Aorta (tissue), 5 donors: ENCODE data around the gene MXRA7. TPM values are rescaled to one million over a fixed set of nuclear protein-coding genes. Genes with fewer than 3 reads are reported as not detected.
"Not testable (repeated sequence)": the region's sequence is repeated elsewhere in the genome, so short reads cannot be mapped to it uniquely, and the experiment has no call there.

Source experiments
- ATAC-seq: fragments of 200-7000 bp; cut with Tn5 transposase; one replicate; pipeline ENCODE4 v1.9.1; 2022; ENCODE audit warnings: moderate library complexity; ENCODE audit not compliant: low FRiP score
- DNase-seq, 2 donors: peaks; one replicate each; pipeline ENCODE4 v3.0.0-alpha.2; 2020
- H3K27ac ChIP-seq, 2 donors: one replicate each; pipeline ENCODE4 v1.5.1; 2013; ENCODE audit warnings: low read length in 2 of 2, mild to moderate bottlenecking in 2 of 2, moderate library complexity in 2 of 2, control low read depth in 1 of 2, inconsistent platforms in 1 of 2, low read depth in 1 of 2
- H3K27me3 ChIP-seq, 2 donors: one replicate each; pipeline ENCODE4 v1.6.1; 2013; ENCODE audit warnings: control low read depth in 1 of 2, low read length in 1 of 2, mild to moderate bottlenecking in 1 of 2, moderate library complexity in 1 of 2; ENCODE audit not compliant: insufficient read depth in 2 of 2, control insufficient read depth in 1 of 2
- H3K36me3 ChIP-seq, 2 donors: one replicate each; pipeline ENCODE4 v1.6.1; 2013; ENCODE audit warnings: control low read depth in 1 of 2, low read length in 1 of 2, mild to moderate bottlenecking in 1 of 2; ENCODE audit not compliant: insufficient read depth in 2 of 2, control insufficient read depth in 1 of 2
- H3K4me1 ChIP-seq, 2 donors: one replicate each; pipeline ENCODE4 v1.6.1; 2013; ENCODE audit warnings: low read length in 2 of 2, control low read depth in 1 of 2, mild to moderate bottlenecking in 1 of 2, moderate library complexity in 1 of 2; ENCODE audit not compliant: insufficient read depth in 2 of 2, control insufficient read depth in 1 of 2
- H3K4me3 ChIP-seq, 2 donors: one replicate each; pipeline ENCODE4 v1.5.1; 2013; ENCODE audit warnings: low read length in 2 of 2, control low read depth in 1 of 2, mild to moderate bottlenecking in 1 of 2
- H3K9me3 ChIP-seq: one replicate; pipeline ENCODE4 v1.6.1; 2013; ENCODE audit warnings: mild to moderate bottlenecking, low read length; ENCODE audit not compliant: control insufficient read depth
- WGBS, 2 donors: extraction: QIAGEN DNeasy Blood & Tissue Kit; methylation state at CpG; one replicate each; pipeline ENCODE4 v1.1.7; 2013; 5-methylcytosine and 5-hydroxymethylcytosine counted together
- intact Hi-C, 2 donors: fragments of 100-400 bp; cut with DNase I; formaldehyde crosslinking; loops; one replicate each; pipeline versions ENCODE4 v1.14.2 to v1.15.0; 2022
- polyA plus RNA-seq, 2 donors: library from polyadenylated mRNA; stranded (reverse); fragments of 200-250 nt; gene quantifications; one replicate each; pipeline ENCODE4 v1.2.3, GENCODE V29; 2013
- total RNA-seq, 2 donors: library from RNA; stranded (reverse); fragmentation: NEBNext Ultra II Directional; extraction: Animal tissue kit (Norgen Biotek cat#: 25700); gene quantifications; one replicate each; pipeline ENCODE4 v1.2.1, GENCODE V29; 2021
- donor health status: healthy with polysubstance abuse.
- donor health status: Bipolar disorder and iron deficiency.
- donor health status: DM: no; HTN: no; CAD: no.
- donor health status: DM: no; HTN: no; CAD: no.
- donor health status: DM: yes; HTN: yes; CAD: no.

The MXRA7 gene
- total and polyA plus RNA-seq, 4 donors: 256 to 465 (median 310) TPM

DNA sequence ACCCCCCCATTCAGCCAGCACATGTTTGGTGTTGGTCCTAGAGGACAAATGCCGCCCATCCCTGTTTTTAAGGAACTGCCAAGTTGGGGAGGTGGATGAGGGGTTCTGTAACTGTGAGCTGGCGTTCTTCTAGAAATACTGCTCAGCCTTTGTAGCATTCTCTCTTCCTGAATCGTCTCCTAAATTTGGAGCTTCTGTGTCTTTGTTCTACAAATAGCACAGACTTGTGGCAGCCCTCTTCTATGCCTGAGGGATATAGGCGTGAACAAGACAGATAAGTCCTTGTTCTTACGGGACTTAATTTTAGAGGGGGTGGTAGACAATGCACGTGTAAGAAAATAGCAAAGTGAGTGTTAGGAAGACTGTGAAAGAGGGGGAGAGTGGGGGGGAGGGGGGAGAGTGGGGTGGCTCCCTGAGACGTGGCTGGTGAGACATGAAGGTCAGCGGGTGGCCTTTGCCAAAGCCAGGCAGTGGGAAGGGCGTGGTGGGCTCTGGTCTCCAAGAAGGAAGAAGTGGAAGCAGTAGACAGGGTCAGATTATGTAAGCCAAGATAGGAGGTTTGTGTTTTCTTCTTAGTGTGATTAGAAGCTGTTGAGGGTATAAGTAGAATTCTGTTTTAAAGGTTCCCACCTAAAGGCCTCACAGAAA lies 37.1 kb upstream of the MXRA7 start:
- H3K4me3 ChIP-seq: no peak overlapping the region
- DNase-seq (no peak), ATAC-seq (no peak)
- intact Hi-C loops: no loop called here
- no peaks in the 10 kb centered on the region for H3K27me3 ChIP-seq
- peaks cover 4 to 14% of the 10 kb centered on the region in 2 donors for H3K36me3 ChIP-seq
- H3K9me3 ChIP-seq: no peaks in the 10 kb centered on the region
- WGBS, 2 donors: 79 to 82% methylated on average over 9 of the region's 9 CpGs
- H3K4me1 ChIP-seq: no peaks in the 10 kb centered on the region
- H3K27ac ChIP-seq: no peak overlapping the region

DNA sequence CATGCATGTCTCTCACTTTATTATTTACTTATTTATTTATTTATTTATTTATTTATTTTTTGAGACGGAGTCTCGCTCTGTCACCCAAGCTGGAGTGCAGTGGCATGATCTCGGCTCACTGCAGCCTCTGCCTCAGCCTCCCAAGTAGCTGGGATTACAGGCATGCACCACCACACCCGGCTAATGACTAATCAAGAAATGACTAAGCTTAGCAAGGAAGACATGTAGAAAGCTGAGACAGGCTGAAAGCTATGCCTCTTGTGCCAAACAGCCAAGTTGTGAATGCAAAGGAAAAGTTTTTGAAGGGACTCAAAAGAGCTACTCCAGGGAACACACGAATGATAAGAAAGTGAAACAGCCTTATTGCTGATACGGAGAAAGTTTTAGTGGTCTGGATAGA lies 35.0 kb upstream of the MXRA7 start:
- H3K27ac ChIP-seq, H3K4me3 ChIP-seq, DNase-seq, intact Hi-C loops, H3K4me1 ChIP-seq, H3K36me3 ChIP-seq, H3K9me3 ChIP-seq, H3K27me3 ChIP-seq, ATAC-seq: not testable (repeated sequence)
- WGBS, 2 donors: 97% methylated on average over 6 of the region's 6 CpGs

- intact Hi-C loops: no loop called here
- ATAC-seq (no peak), DNase-seq (no peak)
- peaks cover 4 to 8% of the 10 kb centered on the region in 2 donors for H3K36me3 ChIP-seq
- H3K27ac ChIP-seq: no peak overlapping the region
- H3K27me3 ChIP-seq: no peaks in the 10 kb centered on the region
- H3K4me1 ChIP-seq: no peaks in the 10 kb centered on the region
- H3K4me3 ChIP-seq: no peak overlapping the region
- no peaks in the 10 kb centered on the region for H3K9me3 ChIP-seq
- 72 to 97% methylated on average over 2 of the region's 2 CpGs for WGBS, 2 donors
Observed at GRCh38 chr17:76744747-76745146, 34.0 kb upstream of the MXRA7 start.

- no peak overlapping the region for H3K27ac ChIP-seq
- DNase-seq: no peak
- H3K4me3 ChIP-seq: no peak overlapping the region
- H3K27me3 ChIP-seq: no peaks in the 10 kb centered on the region
- no peak for ATAC-seq
- peaks cover 4 to 8% of the 10 kb centered on the region in 2 donors for H3K36me3 ChIP-seq
- H3K9me3 ChIP-seq: no peaks in the 10 kb centered on the region
- no peaks in the 10 kb centered on the region for H3K4me1 ChIP-seq
- intact Hi-C loops: no loop called here
Observed at GRCh38 chr17:76742958-76743357, 32.2 kb upstream of the MXRA7 start.

DNA sequence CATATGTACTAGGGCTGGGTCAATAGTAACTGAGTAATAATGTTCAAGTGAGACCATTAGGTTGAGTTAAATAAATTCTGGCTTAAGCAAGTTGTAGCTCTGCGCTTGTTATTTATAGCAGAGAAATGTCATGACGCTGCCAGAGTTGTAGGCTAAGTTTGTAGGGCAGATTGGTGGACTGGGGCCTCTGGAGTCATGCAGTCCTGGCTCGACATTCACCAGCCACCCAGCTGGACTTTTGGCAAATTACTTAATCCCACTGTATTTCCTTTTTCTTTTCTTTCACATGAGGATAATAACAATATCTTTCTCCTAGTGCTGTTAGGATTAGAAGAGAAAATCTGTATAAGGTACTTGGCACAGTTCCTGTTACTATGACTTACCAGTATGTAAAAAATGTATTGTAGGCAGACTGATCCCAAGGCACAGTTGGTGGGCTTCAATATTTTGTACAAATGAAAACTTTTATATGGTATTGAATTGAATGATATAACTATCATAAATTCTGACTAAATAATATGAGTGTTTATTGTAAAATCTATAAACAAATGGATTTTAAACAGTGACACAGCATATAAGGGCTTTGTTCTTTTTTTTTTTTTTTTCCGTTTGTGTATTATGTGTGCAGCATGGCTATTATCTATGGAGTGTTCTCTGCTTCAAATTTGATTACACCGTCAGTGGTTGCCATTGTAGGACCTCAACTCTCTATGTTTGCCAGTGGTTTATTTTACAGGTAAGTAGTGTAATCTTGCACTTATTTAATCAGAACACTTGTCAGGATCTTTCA lies 29.8 kb upstream of the MXRA7 start:
- peaks cover 0 to 2% of the 10 kb centered on the region in 2 donors for H3K27me3 ChIP-seq
- ATAC-seq (no peak), DNase-seq (no peak)
- no peaks in the 10 kb centered on the region for H3K9me3 ChIP-seq
- H3K27ac ChIP-seq: no peak overlapping the region
- H3K36me3 ChIP-seq: peaks cover 4 to 8% of the 10 kb centered on the region in 2 donors
- intact Hi-C loops: no loop called here
- 23% methylated on average over 5 of the region's 5 CpGs for WGBS, 2 donors
- H3K4me1 ChIP-seq: no peaks in the 10 kb centered on the region
- no peak overlapping the region for H3K4me3 ChIP-seq

GRCh38 chr17:76739568-76740115 lies 28.9 kb upstream of the MXRA7 start:
- H3K27me3 ChIP-seq, H3K27ac ChIP-seq, H3K4me3 ChIP-seq, H3K9me3 ChIP-seq, H3K36me3 ChIP-seq, intact Hi-C loops, DNase-seq, H3K4me1 ChIP-seq, ATAC-seq: not testable (repeated sequence)
- 63 to 67% methylated on average over 17 of the region's 17 CpGs for WGBS, 2 donors

DNA sequence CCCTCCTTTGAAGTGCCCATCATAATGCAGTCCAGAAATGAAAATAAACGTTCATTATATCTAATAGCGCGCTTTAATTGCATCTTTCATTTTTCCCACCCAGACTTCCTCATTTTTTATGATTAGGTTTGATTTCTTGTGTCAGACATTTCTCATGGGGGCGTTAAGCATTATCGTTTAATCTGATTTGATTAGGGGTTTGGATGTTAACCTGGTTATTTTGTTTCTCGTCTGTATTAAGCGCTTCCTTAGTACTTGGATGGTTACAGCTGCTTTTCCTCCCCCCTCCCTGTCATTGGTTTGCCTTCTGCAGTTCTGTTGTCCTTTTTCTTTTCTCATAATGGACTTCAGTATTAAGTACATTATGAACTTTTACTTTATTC lies 27.7 kb upstream of the MXRA7 start:
- H3K36me3 ChIP-seq: peaks cover 2 to 4% of the 10 kb centered on the region in 2 donors
- intact Hi-C loops: no loop called here
- ATAC-seq: no peak
- H3K4me3 ChIP-seq: peak overlapping the region; percentile 45 to 66
- peaks cover 0 to 2% of the 10 kb centered on the region in 2 donors for H3K4me1 ChIP-seq
- WGBS, 2 donors: 0 to 1% methylated on average over 7 of the region's 7 CpGs
- no peak for DNase-seq
- H3K9me3 ChIP-seq: no peaks in the 10 kb centered on the region
- H3K27me3 ChIP-seq: peaks cover 0 to 2% of the 10 kb centered on the region in 2 donors
- H3K27ac ChIP-seq: peak overlapping the region in 1 of 2 donors; percentile 72

GRCh38 chr17:76737676-76738467 lies 27.1 kb upstream of the MXRA7 start, which contains the start of gene MFSD11:
TSS of gene MFSD11 (plus strand) at chr17:76738119. CDS start at chr17:76738353, 234 bp downstream.
- H3K36me3 ChIP-seq: peaks cover 3 to 4% of the 10 kb centered on the region in 2 donors
- peak within 1 kb of the TSS; percentile 78 to 99 for H3K27ac ChIP-seq
- intact Hi-C loops: no loop called here
- H3K4me3 ChIP-seq: peak within 1 kb of the TSS; percentile 52 to 87
- DNase-seq: peak; percentile 94 to 97
- H3K9me3 ChIP-seq: no peaks in the 10 kb centered on the region
- peaks cover 0 to 2% of the 10 kb centered on the region in 2 donors for H3K27me3 ChIP-seq
- peaks cover 0 to 3% of the 10 kb centered on the region in 2 donors for H3K4me1 ChIP-seq
- peak; percentile 92 for ATAC-seq
- 0% methylated on average over 57 of the region's 57 CpGs for WGBS, 2 donors
